GM12874 (cell line): Measurements from ENCODE around the gene TFDP1.
A peak's percentile ranks its signal among the peaks of the same experiment; 100 is the strongest.

Experiments used
- TF ChIP-seq, protein P1 (sequence below): IDR thresholded peaks from 2 replicates; pipeline ENCODE4 v1.5.1; 2011; ENCODE audit warnings: low read depth, mild to moderate bottlenecking, control low read depth, low read length, moderate library complexity; ENCODE audit not compliant: insufficient read depth

TFDP1 gene

DNA sequence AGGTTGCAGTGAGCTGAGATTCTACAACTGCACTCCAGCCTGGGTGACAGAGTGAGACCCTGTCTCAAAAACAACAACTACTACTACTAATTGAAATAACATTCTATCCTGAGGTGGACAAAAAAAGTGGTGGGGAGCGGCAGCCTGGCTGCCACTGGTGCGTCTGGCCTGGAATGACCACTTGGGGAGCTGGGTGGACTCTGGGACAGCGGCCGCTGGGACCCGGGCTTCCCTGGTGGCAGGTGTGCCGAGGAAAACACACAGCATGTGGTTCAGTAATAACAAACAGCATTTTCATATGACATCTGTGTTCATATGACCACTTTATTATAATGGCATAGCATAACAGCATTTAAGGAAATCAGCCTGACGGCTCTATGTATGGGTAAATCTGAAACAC lies 33.9 kb downstream of the TFDP1 start:
- TF ChIP-seq, protein P1, sequence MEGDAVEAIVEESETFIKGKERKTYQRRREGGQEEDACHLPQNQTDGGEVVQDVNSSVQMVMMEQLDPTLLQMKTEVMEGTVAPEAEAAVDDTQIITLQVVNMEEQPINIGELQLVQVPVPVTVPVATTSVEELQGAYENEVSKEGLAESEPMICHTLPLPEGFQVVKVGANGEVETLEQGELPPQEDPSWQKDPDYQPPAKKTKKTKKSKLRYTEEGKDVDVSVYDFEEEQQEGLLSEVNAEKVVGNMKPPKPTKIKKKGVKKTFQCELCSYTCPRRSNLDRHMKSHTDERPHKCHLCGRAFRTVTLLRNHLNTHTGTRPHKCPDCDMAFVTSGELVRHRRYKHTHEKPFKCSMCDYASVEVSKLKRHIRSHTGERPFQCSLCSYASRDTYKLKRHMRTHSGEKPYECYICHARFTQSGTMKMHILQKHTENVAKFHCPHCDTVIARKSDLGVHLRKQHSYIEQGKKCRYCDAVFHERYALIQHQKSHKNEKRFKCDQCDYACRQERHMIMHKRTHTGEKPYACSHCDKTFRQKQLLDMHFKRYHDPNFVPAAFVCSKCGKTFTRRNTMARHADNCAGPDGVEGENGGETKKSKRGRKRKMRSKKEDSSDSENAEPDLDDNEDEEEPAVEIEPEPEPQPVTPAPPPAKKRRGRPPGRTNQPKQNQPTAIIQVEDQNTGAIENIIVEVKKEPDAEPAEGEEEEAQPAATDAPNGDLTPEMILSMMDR: no peak

GRCh38 chr13:113620036-113620796 lies 35.7 kb downstream of the TFDP1 start:
- TF ChIP-seq, protein P1: no peak

DNA sequence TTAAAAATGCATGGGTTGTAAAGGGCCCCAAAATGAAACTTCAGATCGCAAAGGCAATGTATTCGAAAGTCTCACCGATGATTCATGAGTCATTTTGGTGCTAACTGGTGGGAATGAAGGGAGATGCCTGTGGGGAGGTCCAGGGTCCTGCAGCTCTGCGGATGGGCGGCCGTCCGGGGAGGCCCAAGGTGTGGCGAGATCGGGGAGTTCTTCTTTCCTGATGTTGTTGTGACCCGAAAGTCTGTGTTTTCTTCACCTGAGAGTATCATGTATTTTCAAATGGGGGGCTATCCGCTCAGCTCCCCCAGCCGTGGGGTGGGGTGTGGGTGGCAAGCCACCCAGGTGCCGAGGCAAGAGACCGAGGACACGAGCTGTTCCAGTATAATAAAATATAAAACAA lies 36.5 kb downstream of the TFDP1 start:
- TF ChIP-seq, protein P1: no peak

DNA sequence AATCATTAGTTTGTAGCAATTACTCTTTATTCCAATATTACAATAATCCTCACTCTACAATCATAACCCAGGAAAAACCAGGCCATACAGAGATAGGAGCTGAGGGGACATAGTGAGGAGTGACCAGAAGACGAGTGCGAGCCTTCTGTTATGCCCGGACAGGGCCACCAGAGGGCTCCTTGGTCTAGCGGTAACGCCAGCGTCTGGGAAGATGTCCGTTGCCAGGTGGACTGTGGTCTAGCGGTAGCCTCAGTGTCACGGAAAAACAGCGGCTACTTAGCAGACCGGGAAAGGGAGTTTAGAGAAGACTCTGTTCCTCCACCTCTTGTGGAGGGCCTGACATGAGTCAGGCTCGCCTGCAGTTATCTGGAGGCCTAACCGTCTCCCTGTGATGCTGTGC lies 36.9 kb downstream of the TFDP1 start:
- TF ChIP-seq, protein P1: 0 out of 2 replicates have a peak, but pooled peaks have one; percentile 7

GRCh38 chr13:113622791-113623490 lies 38.4 kb downstream of the TFDP1 start:
- TF ChIP-seq, protein P1: no peak

GRCh38 chr13:113623491-113624234 lies 39.1 kb downstream of the TFDP1 start:
- TF ChIP-seq, protein P1: no peak

DNA sequence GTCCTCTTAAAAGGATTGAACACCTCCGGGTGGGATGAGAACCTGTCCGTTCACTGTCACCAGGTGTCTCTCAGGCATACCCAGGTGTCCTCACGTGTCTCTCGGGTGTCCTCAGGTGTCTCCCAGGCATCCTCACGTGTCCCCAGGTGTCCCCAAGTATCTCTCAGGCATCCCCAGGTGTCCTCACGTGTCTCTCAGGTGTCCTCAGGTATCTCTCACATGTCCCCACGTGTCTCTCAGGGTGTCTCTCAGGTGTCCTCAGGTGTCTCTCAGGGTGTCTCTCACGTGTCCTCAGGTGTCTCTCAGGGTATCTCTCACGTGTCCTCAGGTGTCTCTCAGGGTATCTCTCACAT lies 39.7 kb downstream of the TFDP1 start:
- TF ChIP-seq, protein P1: no peak
